ENCODE data around the gene CELF2.
A peak's percentile ranks its signal among the peaks of the same experiment; 100 is the strongest.
"Not testable (repeated sequence)": the region's sequence is repeated elsewhere in the genome, so short reads cannot be mapped to it uniquely, and the experiment has no call there.

CELF2 gene

DNA sequence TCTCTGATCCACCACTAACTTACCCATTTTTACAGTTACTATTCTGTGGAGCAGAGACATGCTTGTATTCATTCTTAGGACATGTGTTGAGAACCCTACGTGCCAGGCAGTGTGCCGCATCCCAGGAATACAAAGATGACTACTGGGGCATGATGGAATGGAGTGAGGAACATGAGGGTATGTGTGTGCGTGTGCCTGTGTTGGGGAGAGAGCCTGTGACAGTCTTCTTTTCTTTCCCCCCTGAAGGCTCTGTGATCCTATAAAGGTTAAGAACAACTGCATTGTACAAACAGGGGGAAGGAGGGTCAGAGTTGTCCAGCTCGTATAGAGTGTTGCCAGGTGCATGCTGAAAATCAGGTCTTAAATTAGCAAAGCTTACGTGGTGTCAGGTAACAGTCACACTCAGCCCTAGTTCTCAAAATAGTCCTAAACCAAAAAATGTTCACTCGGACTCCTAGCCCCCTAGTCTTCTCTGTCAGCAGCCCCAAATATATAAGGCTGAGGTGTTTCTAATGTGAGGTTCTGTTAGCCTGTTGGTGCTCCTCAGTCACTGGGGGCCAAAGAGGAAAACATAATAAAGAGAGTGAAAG lies 161.9 kb downstream of the CELF2 start:
- Histone ChIP-seq H3K27me3 (no peaks in the 10 kb centered on the region), H3K4me3 (no peak overlapping the region), H3K36me3 (peaks cover 0 to 10% (median 0%) of the 10 kb centered on the region in 3 donors), H3K4me1 (peaks cover 0 to 17% (median 6%) of the 10 kb centered on the region in 4 donors), H3K9me3 (peaks cover 0 to under 1% (median 0%) of the 10 kb centered on the region in 3 donors), H3K27ac (no peak overlapping the region)
- no peak for DNase-seq
- TF ChIP-seq, protein P1, sequence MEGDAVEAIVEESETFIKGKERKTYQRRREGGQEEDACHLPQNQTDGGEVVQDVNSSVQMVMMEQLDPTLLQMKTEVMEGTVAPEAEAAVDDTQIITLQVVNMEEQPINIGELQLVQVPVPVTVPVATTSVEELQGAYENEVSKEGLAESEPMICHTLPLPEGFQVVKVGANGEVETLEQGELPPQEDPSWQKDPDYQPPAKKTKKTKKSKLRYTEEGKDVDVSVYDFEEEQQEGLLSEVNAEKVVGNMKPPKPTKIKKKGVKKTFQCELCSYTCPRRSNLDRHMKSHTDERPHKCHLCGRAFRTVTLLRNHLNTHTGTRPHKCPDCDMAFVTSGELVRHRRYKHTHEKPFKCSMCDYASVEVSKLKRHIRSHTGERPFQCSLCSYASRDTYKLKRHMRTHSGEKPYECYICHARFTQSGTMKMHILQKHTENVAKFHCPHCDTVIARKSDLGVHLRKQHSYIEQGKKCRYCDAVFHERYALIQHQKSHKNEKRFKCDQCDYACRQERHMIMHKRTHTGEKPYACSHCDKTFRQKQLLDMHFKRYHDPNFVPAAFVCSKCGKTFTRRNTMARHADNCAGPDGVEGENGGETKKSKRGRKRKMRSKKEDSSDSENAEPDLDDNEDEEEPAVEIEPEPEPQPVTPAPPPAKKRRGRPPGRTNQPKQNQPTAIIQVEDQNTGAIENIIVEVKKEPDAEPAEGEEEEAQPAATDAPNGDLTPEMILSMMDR (IDR thresholded peaks at IDR 0.05), result no peak
- intact Hi-C loops (cut with DNase I; ENCODE audit: low total_unique reads), result no loop called here

DNA sequence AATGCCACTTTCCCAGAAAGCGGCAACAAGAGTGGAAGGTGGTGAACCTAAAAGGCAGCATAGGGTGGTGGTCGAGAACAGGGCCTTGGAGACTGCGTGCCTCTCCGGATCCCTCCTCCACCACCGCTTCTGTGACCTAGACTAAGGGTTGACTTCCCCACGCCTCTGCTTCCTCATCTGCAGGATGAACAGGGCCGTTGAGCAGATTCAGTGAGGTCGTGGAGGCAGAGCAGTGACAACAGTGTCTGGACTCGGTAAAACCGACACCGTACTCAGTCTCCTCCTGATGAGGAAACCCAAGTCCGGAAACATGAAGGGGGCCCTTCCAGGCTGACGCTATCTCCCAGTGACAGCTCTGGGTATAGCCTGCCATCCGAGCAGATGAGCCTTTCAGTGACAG lies 162.6 kb downstream of the CELF2 start:
- H3K9me3 ChIP-seq, result peaks cover 0 to 7% (median 5%) of the 10 kb centered on the region in 3 donors
- intact Hi-C loops (cut with DNase I; ENCODE audit: low total_unique reads), result no loop called here
- H3K36me3 ChIP-seq, result peaks cover 3 to 13% (median 4%) of the 10 kb centered on the region in 3 donors
- H3K27me3 ChIP-seq, result no peaks in the 10 kb centered on the region
- DNase-seq, result peak in 1 of 2 donors; percentile 44
- TF ChIP-seq, protein P1 (IDR thresholded peaks at IDR 0.05), result no peak
- peaks cover 0 to 17% (median 6%) of the 10 kb centered on the region in 4 donors for H3K4me1 ChIP-seq
- H3K27ac ChIP-seq, result no peak overlapping the region
- H3K4me3 ChIP-seq, result no peak overlapping the region

DNA sequence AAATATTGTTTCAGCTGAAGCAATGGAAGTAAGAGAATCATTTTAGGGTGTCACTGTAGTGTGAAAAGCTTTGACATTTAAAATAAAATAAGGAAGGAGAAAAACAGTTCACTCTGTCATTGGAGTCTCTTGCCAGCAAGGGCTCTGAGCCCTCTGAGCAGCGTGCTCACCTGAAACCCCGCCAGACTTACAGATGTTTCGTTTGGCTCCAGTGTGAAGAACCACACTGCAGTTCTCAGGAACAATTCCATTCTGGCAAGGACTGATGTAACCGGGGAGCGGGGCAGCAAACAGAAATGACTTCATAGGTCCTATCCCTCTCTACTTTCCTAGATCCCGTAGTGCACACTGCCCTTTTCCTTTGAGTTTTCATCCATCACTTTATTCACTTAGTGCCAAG lies 164.3 kb downstream of the CELF2 start:
- Histone ChIP-seq H3K4me1 (peaks cover 0 to 17% (median 6%) of the 10 kb centered on the region in 4 donors), H3K27ac (peak overlapping the region in 1 of 2 donors; percentile 27)
- intact Hi-C loops (cut with DNase I; ENCODE audit: low total_unique reads), result no loop called here

DNA sequence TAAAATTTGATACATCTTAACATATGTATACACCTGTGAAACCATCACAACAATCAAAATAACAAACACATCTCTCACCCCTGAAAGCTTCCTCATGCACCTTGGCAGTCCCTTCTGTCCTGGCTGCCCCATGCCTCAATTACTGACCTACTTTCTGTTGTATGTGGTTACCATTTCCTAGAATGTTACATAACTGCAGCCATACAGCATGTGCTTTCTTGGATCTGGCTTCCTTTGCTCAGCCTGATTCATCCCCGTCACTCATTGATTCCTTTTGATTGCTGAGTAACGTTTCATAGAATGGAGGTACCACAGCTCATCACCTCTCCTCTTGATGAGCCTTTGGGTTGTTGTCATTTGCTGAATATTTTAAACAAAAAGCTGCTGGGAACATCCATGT lies 165.3 kb downstream of the CELF2 start:
- Histone ChIP-seq H3K4me1 (peaks cover 0 to 17% (median 6%) of the 10 kb centered on the region in 4 donors), H3K4me3 (no peak overlapping the region), H3K36me3 (peaks cover 7 to 13% (median 8%) of the 10 kb centered on the region in 3 donors), H3K27me3 (no peaks in the 10 kb centered on the region), H3K9me3 (peaks cover 0 to 11% (median 7%) of the 10 kb centered on the region in 3 donors), H3K27ac (no peak overlapping the region)
- DNase-seq, result no peak
- TF ChIP-seq, protein P1 (IDR thresholded peaks at IDR 0.05), result no peak
- intact Hi-C loops (cut with DNase I; ENCODE audit: low total_unique reads), result no loop called here

More for the DNA sequence above, 164.3 kb downstream of the CELF2 start:
- peaks cover 7 to 13% (median 8%) of the 10 kb centered on the region in 3 donors for H3K36me3 ChIP-seq
- TF ChIP-seq, protein P1 (IDR thresholded peaks at IDR 0.05), result no peak
- H3K4me3 ChIP-seq, result no peak overlapping the region
- peak; percentile 68 to 82 for DNase-seq
- no peaks in the 10 kb centered on the region for H3K27me3 ChIP-seq
- peaks cover 0 to 11% (median 7%) of the 10 kb centered on the region in 3 donors for H3K9me3 ChIP-seq

DNA sequence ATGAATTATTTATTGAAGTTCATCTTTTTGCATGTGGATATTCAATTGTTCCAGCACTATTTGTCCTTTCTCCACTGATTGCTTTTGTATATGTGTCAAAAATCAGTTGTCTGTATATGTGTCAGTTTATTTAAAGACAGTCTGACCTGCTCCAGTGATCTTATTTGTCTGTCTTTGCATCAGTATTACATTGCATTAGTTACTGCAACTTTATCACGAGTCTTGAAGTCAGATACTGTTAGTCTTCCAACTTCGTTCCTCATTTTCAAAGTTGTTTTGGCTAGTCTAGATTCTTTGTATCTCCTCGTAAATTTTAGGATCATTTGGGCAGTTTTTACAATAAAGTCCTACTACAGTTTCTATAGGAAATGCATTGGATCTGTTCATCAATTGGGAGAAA lies 166.4 kb downstream of the CELF2 start:
- TF ChIP-seq, protein P1 (IDR thresholded peaks at IDR 0.05), result no peak
- Histone ChIP-seq H3K27me3 (no peaks in the 10 kb centered on the region), H3K4me3 (no peak overlapping the region), H3K9me3 (peaks cover 0 to 11% (median 7%) of the 10 kb centered on the region in 3 donors), H3K36me3 (peaks cover 7 to 13% (median 8%) of the 10 kb centered on the region in 3 donors), H3K27ac (no peak overlapping the region), H3K4me1 (peaks cover 0 to 17% (median 6%) of the 10 kb centered on the region in 4 donors)
- no peak for DNase-seq
- intact Hi-C loops (cut with DNase I; ENCODE audit: low total_unique reads), result no loop called here

DNA sequence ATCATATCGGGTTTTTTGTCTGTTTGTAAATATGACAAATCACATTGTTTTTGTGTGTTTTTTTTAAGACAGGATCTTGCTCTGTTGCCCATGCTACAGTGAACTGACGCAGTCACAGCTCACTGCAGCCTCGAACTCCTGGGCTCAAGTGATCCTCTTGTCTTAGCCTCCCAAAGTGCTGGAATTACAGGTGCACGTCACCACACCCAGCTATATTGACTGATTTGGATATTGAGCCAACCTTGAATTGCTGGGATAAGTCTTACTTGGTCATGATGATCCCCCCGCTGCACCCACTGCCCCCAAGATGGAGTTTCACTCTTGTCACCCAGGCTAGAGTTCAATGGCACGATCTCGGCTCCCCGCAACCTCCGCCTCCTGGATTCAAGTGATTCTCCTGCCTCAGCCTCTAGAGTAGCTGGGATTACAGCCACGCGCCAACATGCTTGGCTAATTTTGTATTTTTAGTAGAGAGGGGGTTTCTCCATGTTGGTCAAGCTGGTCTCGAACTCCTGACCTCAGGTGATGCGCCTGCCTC lies 167.5 kb downstream of the CELF2 start:
- H3K36me3 ChIP-seq, result peaks cover 7 to 13% (median 8%) of the 10 kb centered on the region in 3 donors
- H3K27me3 ChIP-seq; H3K27ac ChIP-seq; intact Hi-C loops (cut with DNase I; ENCODE audit: low total_unique reads); H3K4me3 ChIP-seq; DNase-seq: not testable (repeated sequence)
- peaks cover 0 to 24% (median 6%) of the 10 kb centered on the region in 4 donors for H3K4me1 ChIP-seq
- H3K9me3 ChIP-seq, result peaks cover 0 to 11% (median 7%) of the 10 kb centered on the region in 3 donors
